Sigmoid colon (tissue), 4 donors: ENCODE measurements around the gene DCLK2.

Experiments used
- CTCF ChIP-seq, 4 experiments: fragments of 450-650 bp in 3 of 4; fragments of 200-600 bp in 1 of 4; IDR thresholded peaks; one replicate each; pipeline ENCODE4 v1.5.1; 2016 to 2019; ENCODE audit warnings: antibody characterized with exemption in 4 of 4, mild to moderate bottlenecking in 3 of 4, moderate library complexity in 2 of 4
- EP300 ChIP-seq, 4 donors: sonication (generic); formaldehyde crosslinking; IDR thresholded peaks; one replicate each; pipeline ENCODE4 v1.6.1; 2017; ENCODE audit warnings: antibody characterized with exemption in 4 of 4
- POLR2A ChIP-seq, 2 donors: fragments of 450-650 bp; IDR thresholded peaks; one replicate each; pipeline ENCODE4 v1.6.1; 2016; ENCODE audit warnings: antibody characterized with exemption in 2 of 2, mild to moderate bottlenecking in 2 of 2, moderate library complexity in 2 of 2
- POLR2AphosphoS5 ChIP-seq, 4 donors: sonication (generic); formaldehyde crosslinking; IDR thresholded peaks; one replicate each; pipeline ENCODE4 v1.6.1; 2017; ENCODE audit warnings: antibody characterized with exemption in 4 of 4

DNA sequence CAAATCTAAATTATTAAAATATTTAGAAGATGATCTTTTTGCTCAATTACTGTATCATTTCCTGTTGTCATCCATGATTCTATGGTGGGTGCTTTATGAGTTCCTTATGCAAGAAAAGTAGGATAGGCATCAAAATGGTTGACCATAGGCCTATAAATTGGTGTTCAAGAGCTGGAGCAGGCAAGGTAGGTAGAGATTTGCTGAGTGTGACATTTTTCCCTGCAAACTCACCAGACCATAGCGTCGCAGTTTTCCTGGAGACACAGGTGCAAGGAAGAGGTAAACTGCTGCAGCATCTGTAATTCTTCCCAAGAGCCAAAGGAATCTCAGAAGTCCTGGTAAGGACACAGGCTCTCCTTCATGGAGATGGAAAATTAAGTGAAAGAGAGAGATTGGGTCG lies 33.7 kb upstream of the DCLK2 start:
- TF ChIP-seq CTCF (IDR thresholded peaks at IDR 0.05) = no peak
- no peak for TF ChIP-seq POLR2A (IDR thresholded peaks at IDR 0.05)
- no peak for TF ChIP-seq EP300 (IDR thresholded peaks at IDR 0.05)
- no peak for TF ChIP-seq POLR2AphosphoS5 (IDR thresholded peaks at IDR 0.05)
